Measurements from ENCODE around the gene SLC2A2.
"Not testable (repeated sequence)": the region's sequence is repeated elsewhere in the genome, so short reads cannot be mapped to it uniquely, and the experiment has no call there.

The SLC2A2 gene

GRCh38 chr3:170980399-170980798, 46.1 kb downstream of the SLC2A2 start:
- no peak for DNase-seq

- no peak for DNase-seq
Observed at GRCh38 chr3:170977949-170978745, 48.4 kb downstream of the SLC2A2 start.

GRCh38 chr3:170976190-170976519, 50.4 kb downstream of the SLC2A2 start:
- no peak for DNase-seq

- no peak for DNase-seq
Observed at GRCh38 chr3:170975283-170976189, 51.0 kb downstream of the SLC2A2 start.

- DNase-seq: no peak
Observed at GRCh38 chr3:170974872-170975271, 51.6 kb downstream of the SLC2A2 start.

- not testable (repeated sequence) for DNase-seq
Observed at GRCh38 chr3:170972917-170973316, 53.6 kb downstream of the SLC2A2 start.

- DNase-seq: no peak
Observed at GRCh38 chr3:170967126-170967525, 59.4 kb downstream of the SLC2A2 start.

GRCh38 chr3:170966495-170966894, 60.0 kb downstream of the SLC2A2 start:
- no peak for DNase-seq

GRCh38 chr3:170962411-170962810, 64.1 kb downstream of the SLC2A2 start:
- no peak for DNase-seq

- DNase-seq: no peak
Observed at GRCh38 chr3:170961616-170962400, 64.7 kb downstream of the SLC2A2 start.

GRCh38 chr3:170959457-170959856, 67.1 kb downstream of the SLC2A2 start:
- DNase-seq: no peak

- no peak for DNase-seq
Observed at GRCh38 chr3:170956647-170957046, 69.9 kb downstream of the SLC2A2 start.

- no peak for DNase-seq
Observed at GRCh38 chr3:170953736-170954135, 72.8 kb downstream of the SLC2A2 start.

- no peak for DNase-seq
Observed at GRCh38 chr3:170953229-170953628, 73.3 kb downstream of the SLC2A2 start.

- no peak for DNase-seq
Observed at GRCh38 chr3:170949211-170949610, 77.3 kb downstream of the SLC2A2 start.

GRCh38 chr3:170947018-170947769, 79.3 kb downstream of the SLC2A2 start:
- no peak for DNase-seq

All from effector CD4-positive, alpha-beta T cell (primary cell).